HK-2 (cell line): ENCODE results near the gene RPS6KA1.
A peak's percentile ranks its signal among the peaks of the same experiment; 100 is the strongest.
"Not testable (repeated sequence)": the region's sequence is repeated elsewhere in the genome, so short reads cannot be mapped to it uniquely, and the experiment has no call there.

ENCODE experiments used
- DNase-seq: peaks from one replicate; pipeline ENCODE4 v3.0.0-alpha.2; 2018; ENCODE audit not compliant: unreplicated experiment

Gene RPS6KA1

GRCh38 chr1:26554781-26555180 lies 25.2 kb downstream of the RPS6KA1 start:
- DNase-seq, result no peak

GRCh38 chr1:26555550-26555981 lies 26.0 kb downstream of the RPS6KA1 start:
- no peak for DNase-seq

GRCh38 chr1:26556111-26556510 lies 26.6 kb downstream of the RPS6KA1 start:
- no peak for DNase-seq

GRCh38 chr1:26557008-26557407 lies 27.4 kb downstream of the RPS6KA1 start:
- DNase-seq, result no peak

- no peak for DNase-seq
Observed at GRCh38 chr1:26558685-26559048, 29.1 kb downstream of the RPS6KA1 start.

- DNase-seq, result no peak
Observed at GRCh38 chr1:26560403-26560780, 30.8 kb downstream of the RPS6KA1 start.

GRCh38 chr1:26570287-26570686 lies 40.7 kb downstream of the RPS6KA1 start:
- DNase-seq, result no peak

GRCh38 chr1:26571381-26571780 lies 41.8 kb downstream of the RPS6KA1 start:
- DNase-seq, result no peak

GRCh38 chr1:26574018-26574417 lies 44.5 kb downstream of the RPS6KA1 start:
- no peak for DNase-seq

GRCh38 chr1:26574719-26575251 lies 45.2 kb downstream of the RPS6KA1 start:
- no peak for DNase-seq

GRCh38 chr1:26575348-26575747 lies 45.8 kb downstream of the RPS6KA1 start:
- DNase-seq, result no peak

GRCh38 chr1:26578167-26578566 lies 48.6 kb downstream of the RPS6KA1 start:
- no peak for DNase-seq

GRCh38 chr1:26579681-26580111 lies 50.1 kb downstream of the RPS6KA1 start:
- no peak for DNase-seq

GRCh38 chr1:26580116-26580515 lies 50.6 kb downstream of the RPS6KA1 start:
- no peak for DNase-seq

- no peak for DNase-seq
Observed at GRCh38 chr1:26581287-26581651, 51.7 kb downstream of the RPS6KA1 start.

- peak; percentile 9 for DNase-seq
Observed at GRCh38 chr1:26582053-26582835, 52.7 kb downstream of the RPS6KA1 start.

GRCh38 chr1:26582836-26583460 lies 53.4 kb downstream of the RPS6KA1 start:
- peak; percentile 78 for DNase-seq

GRCh38 chr1:26583646-26584485 lies 54.3 kb downstream of the RPS6KA1 start:
- no peak for DNase-seq

GRCh38 chr1:26584588-26584987 lies 55.0 kb downstream of the RPS6KA1 start:
- DNase-seq, result not testable (repeated sequence)

- no peak for DNase-seq
Observed at GRCh38 chr1:26585471-26585870, 55.9 kb downstream of the RPS6KA1 start.

- no peak for DNase-seq
Observed at GRCh38 chr1:26593385-26593784, 63.8 kb downstream of the RPS6KA1 start.

GRCh38 chr1:26594593-26594992 lies 65.0 kb downstream of the RPS6KA1 start:
- not testable (repeated sequence) for DNase-seq
